T-helper 1 cell treated with Interleukin-12 subunit alpha and Interleukin-12 subunit beta and Interleukin-4 antibody, amounts not matched to agents 30 μg/mL and 1 μg/mL, for 36 hours (primary cell): ENCODE measurements around the gene RASGEF1B.

Experiments
- H3K27ac Mint-ChIP-seq: one replicate; pipeline ENCODE4 v1.8.0; 2021; ENCODE audit warnings: mild to moderate bottlenecking, mixed read lengths
- H3K27me3 Mint-ChIP-seq: one replicate; pipeline ENCODE4 v1.8.0; 2021; ENCODE audit warnings: low read depth, mixed read lengths
- H3K36me3 Mint-ChIP-seq: one replicate; pipeline ENCODE4 v1.8.0; 2021; ENCODE audit warnings: low read depth, mixed read lengths
- H3K4me1 Mint-ChIP-seq: one replicate; pipeline ENCODE4 v1.8.0; 2021; ENCODE audit warnings: low read depth, mixed read lengths
- H3K4me3 Mint-ChIP-seq: one replicate; pipeline ENCODE4 v1.8.0; 2021; ENCODE audit warnings: mild to moderate bottlenecking, moderate library complexity, mixed read lengths
- H3K9me3 Mint-ChIP-seq: one replicate; pipeline ENCODE4 v1.8.0; 2021; ENCODE audit warnings: mixed read lengths

RASGEF1B gene

DNA sequence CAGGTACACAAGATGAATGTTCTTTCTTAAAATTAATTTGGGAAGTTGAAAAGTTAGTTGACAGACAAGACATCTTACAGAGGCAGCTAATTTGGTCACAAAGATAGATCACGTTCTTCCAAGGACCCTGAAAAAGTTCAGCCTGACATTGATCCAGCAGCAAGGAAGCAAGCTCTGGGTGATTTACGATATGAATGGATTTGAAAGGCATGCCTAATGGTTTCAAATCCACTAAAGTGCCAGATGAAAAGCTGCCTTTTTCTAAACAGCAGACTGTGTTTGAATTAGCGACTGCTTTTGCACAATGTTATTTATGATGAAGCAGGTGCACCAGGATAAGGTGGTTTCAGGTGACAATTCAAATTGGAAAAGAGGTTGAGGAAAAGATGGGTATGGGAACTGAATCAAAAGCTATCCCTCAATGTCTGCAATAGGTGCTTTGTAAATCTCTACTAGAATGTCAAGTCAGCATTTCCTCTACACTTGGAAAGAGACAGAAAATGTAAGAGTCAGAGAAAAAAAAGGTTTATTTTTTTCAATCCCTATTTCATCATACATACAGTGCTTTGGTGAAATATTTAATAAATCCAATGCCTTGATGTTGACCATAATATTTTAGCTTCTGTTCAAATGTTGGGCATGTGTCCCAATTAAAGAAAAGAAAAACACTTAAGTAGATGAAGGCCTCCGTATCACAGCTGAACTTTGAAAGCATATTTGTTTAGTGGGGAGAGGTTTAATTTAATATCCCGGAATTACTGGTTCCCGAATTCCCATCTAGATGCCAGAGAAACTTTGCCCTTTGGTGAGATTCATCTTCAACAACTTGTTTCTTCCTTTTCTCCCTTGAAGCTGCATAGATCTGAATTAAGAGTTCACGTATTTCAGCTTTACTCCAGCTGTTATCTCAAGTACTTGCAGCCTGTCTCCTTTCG, 6.0 kb downstream of the RASGEF1B start:
- Mint-ChIP-seq H3K4me1 (peaks cover 11% of the 10 kb centered on the region), H3K27ac (no peak overlapping the region), H3K27me3 (peaks cover 12% of the 10 kb centered on the region), H3K4me3 (no peak overlapping the region), H3K9me3 (no peaks in the 10 kb centered on the region), H3K36me3 (no peaks in the 10 kb centered on the region)

- Mint-ChIP-seq H3K4me1 (no peaks in the 10 kb centered on the region), H3K27me3 (no peaks in the 10 kb centered on the region), H3K9me3 (no peaks in the 10 kb centered on the region), H3K27ac (no peak overlapping the region), H3K4me3 (no peak overlapping the region), H3K36me3 (no peaks in the 10 kb centered on the region)
These were observed 10.9 kb downstream of the RASGEF1B start for GRCh38 chr4:81460834-81461233.

DNA sequence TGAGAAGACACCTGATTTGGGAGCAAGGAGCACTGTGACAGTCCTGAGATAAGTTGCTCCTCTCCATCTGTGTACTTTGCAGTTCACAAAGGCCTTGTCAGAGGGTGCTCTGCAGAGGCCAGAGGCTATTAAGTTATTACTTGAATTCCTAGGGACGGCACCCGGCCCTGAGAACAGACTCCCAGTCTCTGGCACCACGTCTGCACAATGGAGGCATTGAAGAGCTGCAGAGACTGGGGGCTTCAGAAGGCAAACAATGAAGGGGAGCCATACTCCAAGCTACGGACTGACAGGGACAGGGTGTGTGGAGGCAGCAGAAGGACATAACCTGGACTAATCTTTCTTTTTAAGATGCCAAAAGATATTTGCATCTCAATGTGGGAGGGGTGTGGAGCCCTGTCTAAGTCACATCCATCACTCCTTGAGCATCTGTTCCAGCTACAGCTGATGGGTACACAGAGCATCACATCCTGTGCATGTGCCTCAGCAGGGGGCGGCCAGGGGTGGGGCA, 11.5 kb downstream of the RASGEF1B start:
- H3K4me3 Mint-ChIP-seq = no peak overlapping the region
- H3K9me3 Mint-ChIP-seq = no peaks in the 10 kb centered on the region
- no peak overlapping the region for H3K27ac Mint-ChIP-seq
- H3K27me3 Mint-ChIP-seq = no peaks in the 10 kb centered on the region
- H3K36me3 Mint-ChIP-seq = no peaks in the 10 kb centered on the region
- H3K4me1 Mint-ChIP-seq = no peaks in the 10 kb centered on the region

DNA sequence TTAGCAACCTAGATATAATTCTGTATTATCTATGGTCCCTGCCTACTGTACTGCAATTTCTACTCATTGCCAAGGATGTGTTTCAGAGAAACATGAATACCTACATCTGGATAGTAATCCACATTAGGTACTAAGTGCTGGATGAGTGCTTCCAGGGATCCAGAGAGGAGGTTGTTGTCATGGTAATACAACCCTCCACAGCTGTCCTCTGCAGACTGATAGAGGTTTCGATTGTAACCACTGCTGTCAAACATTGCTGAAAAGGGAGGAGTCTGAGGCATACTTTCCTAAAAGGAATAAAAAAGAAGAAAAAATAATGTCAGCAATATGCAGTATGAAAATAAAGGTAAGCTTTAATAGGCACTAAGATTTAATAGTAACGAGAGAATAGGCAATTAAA, 12.5 kb downstream of the RASGEF1B start:
- H3K4me1 Mint-ChIP-seq = peaks cover 4% of the 10 kb centered on the region
- H3K9me3 Mint-ChIP-seq = no peaks in the 10 kb centered on the region
- no peaks in the 10 kb centered on the region for H3K27me3 Mint-ChIP-seq
- H3K4me3 Mint-ChIP-seq = no peak overlapping the region
- no peaks in the 10 kb centered on the region for H3K36me3 Mint-ChIP-seq
- no peak overlapping the region for H3K27ac Mint-ChIP-seq

GRCh38 chr4:81457921-81458520, 13.7 kb downstream of the RASGEF1B start:
- no peak overlapping the region for H3K4me3 Mint-ChIP-seq
- no peaks in the 10 kb centered on the region for H3K27me3 Mint-ChIP-seq
- peaks cover 6% of the 10 kb centered on the region for H3K4me1 Mint-ChIP-seq
- H3K36me3 Mint-ChIP-seq = no peaks in the 10 kb centered on the region
- H3K27ac Mint-ChIP-seq = no peak overlapping the region
- no peaks in the 10 kb centered on the region for H3K9me3 Mint-ChIP-seq

GRCh38 chr4:81457345-81457744, 14.4 kb downstream of the RASGEF1B start:
- H3K4me1 Mint-ChIP-seq = peaks cover 6% of the 10 kb centered on the region
- H3K27ac Mint-ChIP-seq = no peak overlapping the region
- no peaks in the 10 kb centered on the region for H3K36me3 Mint-ChIP-seq

GRCh38 chr4:81455897-81456296, 15.8 kb downstream of the RASGEF1B start:
- Mint-ChIP-seq H3K27ac (no peak overlapping the region), H3K27me3 (no peaks in the 10 kb centered on the region), H3K4me1 (peaks cover 6% of the 10 kb centered on the region)

More at GRCh38 chr4:81457345-81457744, 14.4 kb downstream of the RASGEF1B start:
- H3K27me3 Mint-ChIP-seq = no peaks in the 10 kb centered on the region
- H3K9me3 Mint-ChIP-seq = no peaks in the 10 kb centered on the region
- no peak overlapping the region for H3K4me3 Mint-ChIP-seq

DNA sequence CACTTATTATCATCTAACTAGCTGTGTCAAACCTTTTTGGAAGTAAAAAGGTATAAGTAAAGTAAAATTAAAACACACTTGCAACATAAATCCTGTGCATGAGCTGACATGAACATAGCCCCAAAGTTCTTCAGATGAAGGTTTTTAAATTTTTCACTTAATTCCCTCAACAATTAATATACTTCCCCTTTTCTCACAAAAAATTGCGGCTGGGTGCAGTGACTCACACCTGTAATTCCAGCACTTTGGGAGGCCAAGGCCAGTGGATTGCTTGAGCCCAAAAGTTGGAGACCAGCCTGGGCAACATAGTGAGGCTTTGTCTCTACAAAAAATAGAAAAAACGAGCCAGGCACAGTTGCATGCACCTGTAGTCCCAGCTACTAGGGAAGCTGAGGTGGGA, 16.8 kb downstream of the RASGEF1B start:
- Mint-ChIP-seq H3K9me3 (no peaks in the 10 kb centered on the region), H3K4me1 (peaks cover 6% of the 10 kb centered on the region), H3K36me3 (no peaks in the 10 kb centered on the region), H3K27me3 (no peaks in the 10 kb centered on the region), H3K4me3 (no peak overlapping the region), H3K27ac (no peak overlapping the region)

More at GRCh38 chr4:81455897-81456296, 15.8 kb downstream of the RASGEF1B start:
- Mint-ChIP-seq H3K36me3 (no peaks in the 10 kb centered on the region), H3K9me3 (no peaks in the 10 kb centered on the region), H3K4me3 (no peak overlapping the region)

DNA sequence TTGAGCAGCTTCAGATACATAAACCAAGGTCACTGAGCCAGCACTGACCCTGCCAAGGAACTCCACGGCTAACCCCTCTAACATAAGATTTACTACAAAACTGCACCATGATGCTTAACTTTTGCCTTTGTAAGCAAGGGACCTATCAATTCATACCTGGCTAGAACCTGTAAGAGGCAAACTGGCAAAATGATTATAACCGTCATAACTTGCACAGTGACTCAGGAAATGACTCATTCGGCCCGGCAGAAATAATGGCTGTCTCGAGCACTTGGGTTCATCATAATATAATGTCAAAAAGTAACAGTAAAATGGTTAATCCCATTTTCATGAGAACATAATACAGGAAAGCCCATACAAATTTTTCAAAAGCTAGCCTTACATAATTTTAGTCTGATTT, 17.2 kb downstream of the RASGEF1B start:
- H3K36me3 Mint-ChIP-seq = no peaks in the 10 kb centered on the region
- H3K27ac Mint-ChIP-seq = no peak overlapping the region
- no peaks in the 10 kb centered on the region for H3K27me3 Mint-ChIP-seq
- H3K4me1 Mint-ChIP-seq = peaks cover 6% of the 10 kb centered on the region
- no peaks in the 10 kb centered on the region for H3K9me3 Mint-ChIP-seq
- H3K4me3 Mint-ChIP-seq = no peak overlapping the region

DNA sequence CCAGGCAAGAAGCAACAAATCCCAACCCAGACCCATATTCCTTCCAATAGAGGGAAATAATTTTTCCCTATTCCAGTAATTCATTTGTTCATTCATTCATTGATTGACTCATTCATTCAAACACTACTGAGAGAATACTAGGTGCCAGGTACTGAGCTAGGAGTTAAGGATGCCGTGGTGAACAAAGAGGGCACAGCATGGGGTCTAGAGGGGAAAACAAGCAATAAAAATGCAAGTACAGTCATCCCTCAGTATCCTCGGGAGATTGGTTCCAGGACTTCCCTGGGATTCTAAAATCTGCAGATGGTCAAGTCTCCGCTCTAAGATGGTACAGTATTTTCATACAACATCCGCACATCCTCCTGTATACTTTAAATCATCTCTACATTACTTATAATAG, 18.7 kb downstream of the RASGEF1B start:
- no peak overlapping the region for H3K27ac Mint-ChIP-seq
- H3K4me1 Mint-ChIP-seq = peaks cover 6% of the 10 kb centered on the region
- no peak overlapping the region for H3K4me3 Mint-ChIP-seq
- H3K36me3 Mint-ChIP-seq = no peaks in the 10 kb centered on the region
- no peaks in the 10 kb centered on the region for H3K9me3 Mint-ChIP-seq
- no peaks in the 10 kb centered on the region for H3K27me3 Mint-ChIP-seq

DNA sequence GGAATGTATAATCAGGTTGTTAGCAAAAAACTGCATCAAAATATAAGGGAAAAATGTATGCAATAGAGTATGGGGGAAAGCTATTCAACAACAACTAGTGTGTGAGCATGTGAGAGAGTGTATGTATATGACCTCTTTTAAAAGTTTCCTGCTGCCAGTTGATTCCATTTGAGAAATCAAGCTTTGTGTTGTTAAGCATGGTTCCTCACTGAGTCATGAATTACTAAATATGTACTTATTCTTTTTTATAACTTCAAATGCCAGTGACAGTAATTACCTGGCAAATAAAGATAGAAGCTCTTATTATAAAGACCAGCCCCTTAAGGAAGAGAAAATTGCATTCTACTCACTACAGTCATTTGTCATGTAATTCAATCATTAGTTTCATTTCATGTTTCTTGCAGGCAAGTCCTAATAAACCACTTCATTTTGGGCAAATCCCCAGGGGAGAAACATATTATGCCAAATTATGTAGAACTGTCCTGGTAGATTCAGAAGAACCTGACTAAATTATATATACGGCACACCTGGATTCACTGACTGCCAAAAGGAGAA, 19.2 kb downstream of the RASGEF1B start:
- no peaks in the 10 kb centered on the region for H3K36me3 Mint-ChIP-seq
- no peak overlapping the region for H3K27ac Mint-ChIP-seq

GRCh38 chr4:81449015-81449414, 22.7 kb downstream of the RASGEF1B start:
- Mint-ChIP-seq H3K4me3 (no peak overlapping the region), H3K4me1 (no peaks in the 10 kb centered on the region), H3K27me3 (no peaks in the 10 kb centered on the region), H3K27ac (no peak overlapping the region), H3K9me3 (no peaks in the 10 kb centered on the region), H3K36me3 (peaks cover 1% of the 10 kb centered on the region)

More for the DNA sequence above, 19.2 kb downstream of the RASGEF1B start:
- H3K9me3 Mint-ChIP-seq = no peaks in the 10 kb centered on the region
- peaks cover 6% of the 10 kb centered on the region for H3K4me1 Mint-ChIP-seq
- H3K4me3 Mint-ChIP-seq = no peak overlapping the region
- no peaks in the 10 kb centered on the region for H3K27me3 Mint-ChIP-seq

DNA sequence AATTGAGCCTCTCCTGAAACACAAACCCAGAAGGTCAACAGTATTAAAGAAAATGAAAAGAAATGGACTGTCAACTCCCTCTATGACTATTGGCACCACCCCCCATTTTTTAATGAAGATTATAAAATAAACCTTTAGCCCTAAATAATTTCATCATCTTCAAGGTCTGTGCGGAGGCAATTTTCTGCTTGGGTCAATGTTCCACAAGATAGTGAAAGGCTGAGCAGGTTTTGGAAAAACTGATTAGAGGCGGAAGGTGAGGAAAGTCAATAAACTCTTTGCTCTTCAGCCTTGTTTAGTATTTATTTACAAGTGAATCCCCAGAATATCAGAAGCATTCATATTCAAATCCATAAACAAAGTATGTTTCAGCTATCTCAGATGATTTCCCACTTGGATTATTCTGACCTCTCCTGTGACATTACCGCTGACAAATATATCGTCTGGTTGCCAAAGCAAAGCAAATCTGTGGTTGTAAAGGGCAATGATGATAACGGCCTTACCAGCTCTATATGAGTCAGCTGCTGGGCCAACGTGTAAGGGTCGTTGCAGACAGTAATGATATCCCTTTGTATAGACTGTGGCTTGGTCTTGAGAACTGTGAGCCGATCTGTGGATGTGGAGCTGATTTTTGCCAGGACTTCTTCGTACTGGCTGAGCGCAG, 24.0 kb downstream of the RASGEF1B start:
- no peak overlapping the region for H3K4me3 Mint-ChIP-seq
- H3K36me3 Mint-ChIP-seq = peaks cover 1% of the 10 kb centered on the region
- no peaks in the 10 kb centered on the region for H3K9me3 Mint-ChIP-seq
- no peaks in the 10 kb centered on the region for H3K27me3 Mint-ChIP-seq
- H3K4me1 Mint-ChIP-seq = no peaks in the 10 kb centered on the region
- H3K27ac Mint-ChIP-seq = no peak overlapping the region

DNA sequence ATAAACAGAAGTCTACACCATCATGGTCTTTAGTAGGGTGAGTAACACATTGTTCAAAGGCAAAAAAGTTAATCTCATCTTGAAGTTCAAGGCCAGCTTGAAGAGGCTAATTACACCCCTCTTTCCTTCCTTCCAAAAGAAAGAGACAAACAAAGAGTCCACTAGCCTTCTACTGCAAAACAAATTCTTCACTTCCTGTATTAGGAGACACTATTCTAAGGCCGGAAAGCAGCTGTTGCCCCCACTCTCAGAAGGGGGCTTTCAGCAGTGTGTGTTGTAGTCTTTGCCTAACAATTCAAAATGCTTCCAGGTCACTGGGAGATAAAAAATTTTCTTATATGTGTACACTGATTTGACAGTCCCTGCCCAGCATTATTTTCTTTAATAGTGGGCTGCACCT, 25.1 kb downstream of the RASGEF1B start:
- Mint-ChIP-seq H3K27me3 (no peaks in the 10 kb centered on the region), H3K36me3 (peaks cover 1% of the 10 kb centered on the region), H3K27ac (no peak overlapping the region), H3K4me1 (no peaks in the 10 kb centered on the region), H3K4me3 (no peak overlapping the region), H3K9me3 (no peaks in the 10 kb centered on the region)
